Suprapubic skin (tissue), 4 donors: Measurements from ENCODE around the gene CRCP. TPM values are rescaled to one million over a fixed set of nuclear protein-coding genes. Genes with fewer than 3 reads are reported as not detected.
A peak's percentile ranks its signal among the peaks of the same experiment; 100 is the strongest.

Source experiments
- DNase-seq, 2 donors: peaks; one replicate each; pipeline ENCODE4 v3.0.0-alpha.2; 2019; ENCODE audit warnings: low spot score in 2 of 2
- H3K27ac ChIP-seq: fragments of 200-600 bp; sonication (generic); one replicate; pipeline ENCODE4 v1.5.1; 2019
- H3K27me3 ChIP-seq: fragments of 200-600 bp; sonication (generic); one replicate; pipeline ENCODE4 v1.5.1; 2019
- H3K36me3 ChIP-seq: fragments of 200-600 bp; sonication (generic); one replicate; pipeline ENCODE4 v1.5.1; 2019
- H3K4me1 ChIP-seq: fragments of 200-600 bp; sonication (generic); one replicate; pipeline ENCODE4 v1.5.1; 2019
- H3K4me3 ChIP-seq: fragments of 200-600 bp; sonication (generic); one replicate; pipeline ENCODE4 v1.5.1; 2019; ENCODE audit warnings: mild to moderate bottlenecking
- H3K9me3 ChIP-seq: fragments of 200-600 bp; sonication (generic); one replicate; pipeline ENCODE4 v1.5.1; 2019
- EP300 ChIP-seq: sonication (generic); formaldehyde crosslinking; IDR thresholded peaks from one replicate; pipeline ENCODE4 v1.6.1; 2017; ENCODE audit warnings: antibody characterized with exemption
- POLR2A ChIP-seq, 2 donors: fragments of 450-650 bp; IDR thresholded peaks; one replicate each; pipeline ENCODE4 v1.6.1; 2017; ENCODE audit warnings: antibody characterized with exemption in 2 of 2, mild to moderate bottlenecking in 2 of 2, moderate library complexity in 2 of 2
- POLR2AphosphoS5 ChIP-seq, 3 donors: sonication (generic); formaldehyde crosslinking; IDR thresholded peaks; one replicate each; pipeline ENCODE4 v1.6.1; 2017; ENCODE audit warnings: antibody characterized with exemption in 3 of 3
- WGBS: methylation state at CpG from one replicate; pipeline ENCODE4 v1.1.5; 2018; 5-methylcytosine and 5-hydroxymethylcytosine counted together
- total RNA-seq, 4 donors: library from RNA; depleted of rRNA; stranded (reverse); fragments of >200 nt; gene quantifications; one replicate each; pipeline ENCODE4 v1.1.0, GENCODE V29; 2016
- TF ChIP-seq, protein P1 (sequence below), 2 donors: fragments of 200-600 bp in 1 of 2; fragments of 450-650 bp in 1 of 2; sonication (generic) in 1 of 2; IDR thresholded peaks; one replicate each; pipeline ENCODE4 v1.5.1; 2016 to 2019; ENCODE audit warnings: antibody characterized with exemption in 2 of 2, mild to moderate bottlenecking in 1 of 2, moderate library complexity in 1 of 2

CRCP gene
- total RNA-seq, 4 donors from 2014 or later, result 33.8 to 67.2 (median 42.8) TPM

- DNase-seq, result no peak
- H3K27me3 ChIP-seq, result no peaks in the 10 kb centered on the region
- peaks cover 39% of the 10 kb centered on the region for H3K36me3 ChIP-seq
- H3K27ac ChIP-seq, result no peak overlapping the region
- H3K4me3 ChIP-seq, result no peak overlapping the region
- WGBS, result 74% methylated on average over 8 of the region's 8 CpGs
- peaks cover 34% of the 10 kb centered on the region for H3K4me1 ChIP-seq
- TF ChIP-seq EP300, result no peak
- TF ChIP-seq, protein P1, sequence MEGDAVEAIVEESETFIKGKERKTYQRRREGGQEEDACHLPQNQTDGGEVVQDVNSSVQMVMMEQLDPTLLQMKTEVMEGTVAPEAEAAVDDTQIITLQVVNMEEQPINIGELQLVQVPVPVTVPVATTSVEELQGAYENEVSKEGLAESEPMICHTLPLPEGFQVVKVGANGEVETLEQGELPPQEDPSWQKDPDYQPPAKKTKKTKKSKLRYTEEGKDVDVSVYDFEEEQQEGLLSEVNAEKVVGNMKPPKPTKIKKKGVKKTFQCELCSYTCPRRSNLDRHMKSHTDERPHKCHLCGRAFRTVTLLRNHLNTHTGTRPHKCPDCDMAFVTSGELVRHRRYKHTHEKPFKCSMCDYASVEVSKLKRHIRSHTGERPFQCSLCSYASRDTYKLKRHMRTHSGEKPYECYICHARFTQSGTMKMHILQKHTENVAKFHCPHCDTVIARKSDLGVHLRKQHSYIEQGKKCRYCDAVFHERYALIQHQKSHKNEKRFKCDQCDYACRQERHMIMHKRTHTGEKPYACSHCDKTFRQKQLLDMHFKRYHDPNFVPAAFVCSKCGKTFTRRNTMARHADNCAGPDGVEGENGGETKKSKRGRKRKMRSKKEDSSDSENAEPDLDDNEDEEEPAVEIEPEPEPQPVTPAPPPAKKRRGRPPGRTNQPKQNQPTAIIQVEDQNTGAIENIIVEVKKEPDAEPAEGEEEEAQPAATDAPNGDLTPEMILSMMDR (IDR thresholded peaks at IDR 0.05), result no peak
- TF ChIP-seq POLR2A (IDR thresholded peaks at IDR 0.05), result no peak
- TF ChIP-seq POLR2AphosphoS5 (IDR thresholded peaks at IDR 0.05), result no peak
- H3K9me3 ChIP-seq, result no peaks in the 10 kb centered on the region
Measured at GRCh38 chr7:66138994-66139752, 24.5 kb downstream of the CRCP start.

GRCh38 chr7:66140924-66141323 is 26.3 kb downstream of the CRCP start:
- Histone ChIP-seq H3K36me3 (peaks cover 30% of the 10 kb centered on the region), H3K27ac (peak overlapping the region; percentile 63), H3K27me3 (no peaks in the 10 kb centered on the region), H3K4me1 (peaks cover 41% of the 10 kb centered on the region), H3K9me3 (no peaks in the 10 kb centered on the region), H3K4me3 (no peak overlapping the region)
- 15% methylated on average over 4 of the region's 4 CpGs for WGBS
- peak; percentile 78 to 86 for DNase-seq
- TF ChIP-seq, protein P1 (IDR thresholded peaks at IDR 0.05), result peak; percentile 42 to 44
- TF ChIP-seq EP300 (no peak), POLR2A (IDR thresholded peaks at IDR 0.05) (no peak), POLR2AphosphoS5 (IDR thresholded peaks at IDR 0.05) (no peak)

GRCh38 chr7:66142334-66142733 is 27.7 kb downstream of the CRCP start:
- 89% methylated on average over 3 of the region's 3 CpGs for WGBS
- H3K9me3 ChIP-seq, result no peaks in the 10 kb centered on the region
- H3K36me3 ChIP-seq, result peaks cover 23% of the 10 kb centered on the region
- H3K27ac ChIP-seq, result peak overlapping the region; percentile 63
- DNase-seq, result no peak
- no peak overlapping the region for H3K4me3 ChIP-seq
- H3K27me3 ChIP-seq, result no peaks in the 10 kb centered on the region
- H3K4me1 ChIP-seq, result peaks cover 44% of the 10 kb centered on the region
- TF ChIP-seq POLR2AphosphoS5 (IDR thresholded peaks at IDR 0.05) (no peak), POLR2A (IDR thresholded peaks at IDR 0.05) (no peak), EP300 (no peak)
- TF ChIP-seq, protein P1 (IDR thresholded peaks at IDR 0.05), result no peak

DNA sequence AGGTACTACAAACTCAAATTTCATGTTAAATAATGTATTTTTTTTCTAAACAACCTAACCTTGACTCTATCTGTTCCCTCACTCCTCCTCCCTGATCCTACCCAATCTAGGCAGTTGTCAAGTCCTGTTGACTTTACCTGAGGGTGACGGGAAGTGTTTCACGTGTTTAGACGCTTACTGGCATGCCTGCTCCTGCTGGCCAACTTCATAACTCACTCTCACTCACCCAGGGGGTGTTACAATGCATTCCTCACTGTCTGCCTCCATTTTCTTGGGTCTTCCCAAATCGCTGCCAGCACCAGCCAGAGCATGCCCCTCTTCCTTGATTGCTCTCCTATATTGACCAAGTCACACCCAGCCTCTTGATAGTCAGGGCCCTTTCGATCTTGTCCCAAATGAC is 28.3 kb downstream of the CRCP start:
- TF ChIP-seq POLR2A (IDR thresholded peaks at IDR 0.05) (no peak), EP300 (no peak), POLR2AphosphoS5 (IDR thresholded peaks at IDR 0.05) (no peak)
- TF ChIP-seq, protein P1 (IDR thresholded peaks at IDR 0.05), result no peak
- H3K4me1 ChIP-seq, result peaks cover 44% of the 10 kb centered on the region
- peak overlapping the region; percentile 29 for H3K27ac ChIP-seq
- peaks cover 24% of the 10 kb centered on the region for H3K36me3 ChIP-seq
- whole genome bisulfite sequencing, result 56% methylated on average over 5 of the region's 5 CpGs
- H3K27me3 ChIP-seq, result no peaks in the 10 kb centered on the region
- no peaks in the 10 kb centered on the region for H3K9me3 ChIP-seq
- DNase-seq, result no peak
- H3K4me3 ChIP-seq, result no peak overlapping the region

DNA sequence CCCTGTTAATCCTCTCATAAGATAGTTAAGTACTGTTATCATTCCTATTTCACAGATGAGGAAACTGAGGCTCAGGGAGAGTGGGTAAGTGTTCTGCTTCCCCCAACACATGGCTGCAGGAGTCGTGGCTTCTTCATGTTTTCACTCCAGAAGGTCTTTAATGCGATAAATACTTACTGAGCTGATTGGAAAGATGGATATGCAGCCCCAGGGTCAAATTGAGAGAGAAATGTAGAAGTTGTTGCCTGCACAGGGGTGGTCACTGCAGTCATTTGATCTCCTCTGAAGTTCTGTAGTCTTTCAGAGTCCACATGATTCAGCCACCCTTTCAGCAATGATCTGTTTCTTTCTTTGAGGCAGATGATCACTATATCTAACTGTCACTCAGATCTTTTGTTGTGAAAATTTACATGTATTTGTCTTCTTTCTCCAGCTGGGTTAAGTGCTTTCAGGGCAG is 29.3 kb downstream of the CRCP start:
- H3K4me3 ChIP-seq, result no peak overlapping the region
- 85% methylated on average over 2 of the region's 2 CpGs for WGBS
- peaks cover 21% of the 10 kb centered on the region for H3K36me3 ChIP-seq
- peaks cover 44% of the 10 kb centered on the region for H3K4me1 ChIP-seq
- DNase-seq, result no peak
- TF ChIP-seq, protein P1 (IDR thresholded peaks at IDR 0.05), result no peak
- no peak for TF ChIP-seq POLR2A (IDR thresholded peaks at IDR 0.05)
- no peak for TF ChIP-seq POLR2AphosphoS5 (IDR thresholded peaks at IDR 0.05)
- TF ChIP-seq EP300, result no peak
- H3K27ac ChIP-seq, result no peak overlapping the region
- no peaks in the 10 kb centered on the region for H3K9me3 ChIP-seq
- H3K27me3 ChIP-seq, result no peaks in the 10 kb centered on the region
